ENCODE results near the gene ACOX1. TPM values are rescaled to one million over a fixed set of nuclear protein-coding genes. Genes with fewer than 3 reads are reported as not detected.

The ACOX1 gene
- total RNA-seq, 1 donor from 2014 or later = 9.7 TPM

DNA sequence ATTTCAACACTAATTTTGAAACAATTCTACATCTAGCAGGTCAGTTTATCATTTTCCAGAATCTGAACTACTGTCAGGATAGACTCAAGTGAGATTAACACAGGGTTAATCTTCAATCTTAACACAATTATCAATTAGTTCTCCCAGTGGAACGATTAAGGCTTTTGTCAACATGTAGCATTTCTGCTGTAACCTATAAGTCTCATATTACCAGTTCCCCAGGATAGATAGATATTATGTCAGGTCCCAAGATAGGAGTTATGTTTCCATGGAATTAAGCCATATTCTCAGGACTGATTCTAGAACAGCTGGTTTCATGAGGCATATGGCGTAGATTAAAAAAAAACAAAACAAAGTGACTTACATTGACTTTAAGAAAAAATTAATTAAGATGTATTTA is 33.8 kb downstream of the ACOX1 start:
- no peak overlapping the region for H3K4me3 ChIP-seq
- no peaks in the 10 kb centered on the region for H3K9me3 ChIP-seq (ENCODE audit: low read depth)
- H3K9ac ChIP-seq = no peak overlapping the region
- no peak overlapping the region for H3K4me2 ChIP-seq
- Mint-ChIP-seq H3K4me3 (no peak overlapping the region), H3K27ac (no peak overlapping the region), H3K36me3 (peaks cover 12% of the 10 kb centered on the region), H3K4me1 (peaks cover 15% of the 10 kb centered on the region), H3K9me3 (no peaks in the 10 kb centered on the region), H3K27me3 (ENCODE audit: insufficient read depth, low read depth) (peaks cover 2% of the 10 kb centered on the region)
- no peak for DNase-seq (ENCODE audit: low spot score)
- H2AFZ ChIP-seq (replicated peaks) = no peak overlapping the region
- H3K79me2 ChIP-seq (ENCODE audit: low read depth) = no peaks in the 10 kb centered on the region
- peaks cover 9% of the 10 kb centered on the region for H3F3A ChIP-seq (ENCODE audit: low read depth)
- H4K20me1 ChIP-seq (ENCODE audit: low read depth) = no peaks in the 10 kb centered on the region
- H3K27ac ChIP-seq = no peak overlapping the region
- no peaks in the 10 kb centered on the region for H3K27me3 ChIP-seq
- peaks cover 7% of the 10 kb centered on the region for H3K4me1 ChIP-seq
- no peaks in the 10 kb centered on the region for H3K36me3 ChIP-seq
- TF ChIP-seq, protein P1, sequence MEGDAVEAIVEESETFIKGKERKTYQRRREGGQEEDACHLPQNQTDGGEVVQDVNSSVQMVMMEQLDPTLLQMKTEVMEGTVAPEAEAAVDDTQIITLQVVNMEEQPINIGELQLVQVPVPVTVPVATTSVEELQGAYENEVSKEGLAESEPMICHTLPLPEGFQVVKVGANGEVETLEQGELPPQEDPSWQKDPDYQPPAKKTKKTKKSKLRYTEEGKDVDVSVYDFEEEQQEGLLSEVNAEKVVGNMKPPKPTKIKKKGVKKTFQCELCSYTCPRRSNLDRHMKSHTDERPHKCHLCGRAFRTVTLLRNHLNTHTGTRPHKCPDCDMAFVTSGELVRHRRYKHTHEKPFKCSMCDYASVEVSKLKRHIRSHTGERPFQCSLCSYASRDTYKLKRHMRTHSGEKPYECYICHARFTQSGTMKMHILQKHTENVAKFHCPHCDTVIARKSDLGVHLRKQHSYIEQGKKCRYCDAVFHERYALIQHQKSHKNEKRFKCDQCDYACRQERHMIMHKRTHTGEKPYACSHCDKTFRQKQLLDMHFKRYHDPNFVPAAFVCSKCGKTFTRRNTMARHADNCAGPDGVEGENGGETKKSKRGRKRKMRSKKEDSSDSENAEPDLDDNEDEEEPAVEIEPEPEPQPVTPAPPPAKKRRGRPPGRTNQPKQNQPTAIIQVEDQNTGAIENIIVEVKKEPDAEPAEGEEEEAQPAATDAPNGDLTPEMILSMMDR (IDR thresholded peaks at IDR 0.05) = no peak
- no peak for TF ChIP-seq EZH2 (IDR thresholded peaks at IDR 0.05)
- TF ChIP-seq EZH2phosphoT487 (IDR thresholded peaks at IDR 0.05) = no peak

DNA sequence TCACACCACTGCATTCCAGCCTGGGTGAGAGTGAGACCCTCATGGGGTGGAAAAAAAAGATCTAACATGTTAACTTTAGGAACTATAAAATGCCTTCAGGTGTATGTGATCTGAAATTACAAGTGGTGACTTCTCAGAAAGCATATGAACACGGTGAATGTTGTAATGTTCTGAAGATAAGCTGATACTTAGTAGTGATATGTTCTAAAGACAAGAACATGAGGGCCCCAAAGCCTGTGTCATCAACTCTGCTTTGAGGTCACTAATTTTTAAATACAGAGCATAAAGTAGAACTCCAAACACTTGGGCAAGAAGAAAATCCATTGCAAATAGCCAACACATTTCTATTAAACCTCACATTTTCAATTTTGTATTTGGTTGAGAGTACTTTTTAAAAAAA is 35.5 kb downstream of the ACOX1 start:
- Histone ChIP-seq H3K79me2 (ENCODE audit: low read depth) (no peaks in the 10 kb centered on the region), H3F3A (ENCODE audit: low read depth) (peaks cover 9% of the 10 kb centered on the region), H3K9me3 (ENCODE audit: low read depth) (no peaks in the 10 kb centered on the region), H3K27me3 (no peaks in the 10 kb centered on the region), H4K20me1 (ENCODE audit: low read depth) (no peaks in the 10 kb centered on the region), H2AFZ (replicated peaks) (no peak overlapping the region), H3K4me3 (no peak overlapping the region), H3K9ac (no peak overlapping the region), H3K4me2 (no peak overlapping the region), H3K36me3 (no peaks in the 10 kb centered on the region), H3K27ac (no peak overlapping the region), H3K4me1 (peaks cover 8% of the 10 kb centered on the region)
- TF ChIP-seq EZH2phosphoT487 (IDR thresholded peaks at IDR 0.05) = no peak
- TF ChIP-seq, protein P1 (IDR thresholded peaks at IDR 0.05) = no peak
- no peak for TF ChIP-seq EZH2 (IDR thresholded peaks at IDR 0.05)
- peaks cover 2% of the 10 kb centered on the region for H3K27me3 Mint-ChIP-seq (ENCODE audit: insufficient read depth, low read depth)
- peaks cover 5% of the 10 kb centered on the region for H3K36me3 Mint-ChIP-seq
- H3K4me1 Mint-ChIP-seq = peaks cover 15% of the 10 kb centered on the region
- no peaks in the 10 kb centered on the region for H3K9me3 Mint-ChIP-seq
- no peak overlapping the region for H3K4me3 Mint-ChIP-seq
- DNase-seq (ENCODE audit: low spot score) = no peak
- H3K27ac Mint-ChIP-seq = no peak overlapping the region

DNA sequence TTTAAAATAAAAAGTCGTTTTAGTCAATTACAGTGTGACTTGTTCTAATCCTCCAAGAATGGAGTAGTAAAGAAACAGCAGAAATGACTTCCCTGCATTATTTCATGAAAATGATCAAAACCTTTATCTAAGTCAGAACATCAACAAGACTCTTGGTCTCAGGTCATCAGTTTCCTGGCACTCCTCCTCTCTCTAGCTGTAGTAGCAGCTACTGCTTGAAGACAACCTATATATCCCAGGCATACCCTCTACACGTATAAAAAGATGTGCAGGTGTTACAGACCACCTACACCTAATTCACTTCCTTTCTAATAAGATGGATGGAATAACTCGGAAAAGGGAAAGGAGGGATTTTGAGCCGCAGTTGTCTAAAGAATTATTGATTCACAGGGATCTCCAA is 36.5 kb downstream of the ACOX1 start:
- Mint-ChIP-seq H3K9me3 (no peaks in the 10 kb centered on the region), H3K27me3 (ENCODE audit: insufficient read depth, low read depth) (peaks cover 6% of the 10 kb centered on the region), H3K4me1 (peaks cover 15% of the 10 kb centered on the region), H3K4me3 (no peak overlapping the region), H3K36me3 (peaks cover 8% of the 10 kb centered on the region), H3K27ac (no peak overlapping the region)
- TF ChIP-seq, protein P1 (IDR thresholded peaks at IDR 0.05) = no peak
- TF ChIP-seq EZH2phosphoT487 (IDR thresholded peaks at IDR 0.05) = no peak
- no peak for TF ChIP-seq EZH2 (IDR thresholded peaks at IDR 0.05)
- DNase-seq (ENCODE audit: low spot score) = no peak
- H3K9me3 ChIP-seq (ENCODE audit: low read depth) = no peaks in the 10 kb centered on the region
- H3K27ac ChIP-seq = no peak overlapping the region
- no peak overlapping the region for H2AFZ ChIP-seq (replicated peaks)
- H3K4me2 ChIP-seq = no peak overlapping the region
- H4K20me1 ChIP-seq (ENCODE audit: low read depth) = no peaks in the 10 kb centered on the region
- no peaks in the 10 kb centered on the region for H3K36me3 ChIP-seq
- H3F3A ChIP-seq (ENCODE audit: low read depth) = peaks cover 9% of the 10 kb centered on the region
- H3K79me2 ChIP-seq (ENCODE audit: low read depth) = no peaks in the 10 kb centered on the region
- peaks cover 8% of the 10 kb centered on the region for H3K4me1 ChIP-seq
- H3K4me3 ChIP-seq = no peak overlapping the region
- H3K9ac ChIP-seq = no peak overlapping the region
- no peaks in the 10 kb centered on the region for H3K27me3 ChIP-seq
